Activated CD8-positive, alpha-beta memory T cell treated with anti-CD3 and anti-CD28 coated beads, Interleukin-2, amount 50 U/mL, for 1 hour (primary cell): ENCODE results near the gene C4orf17.
A peak's percentile ranks its signal among the peaks of the same experiment; 100 is the strongest.

ENCODE experiments used
- DNase-seq: peaks from one replicate; pipeline ENCODE4 v3.0.0-alpha.2; 2020; ENCODE audit errors: extremely low read depth

C4orf17 gene

GRCh38 chr4:99536848-99537247 lies 26.0 kb downstream of the C4orf17 start:
- no peak for DNase-seq

- DNase-seq = no peak
Observed at GRCh38 chr4:99537674-99538073, 26.9 kb downstream of the C4orf17 start.

DNA sequence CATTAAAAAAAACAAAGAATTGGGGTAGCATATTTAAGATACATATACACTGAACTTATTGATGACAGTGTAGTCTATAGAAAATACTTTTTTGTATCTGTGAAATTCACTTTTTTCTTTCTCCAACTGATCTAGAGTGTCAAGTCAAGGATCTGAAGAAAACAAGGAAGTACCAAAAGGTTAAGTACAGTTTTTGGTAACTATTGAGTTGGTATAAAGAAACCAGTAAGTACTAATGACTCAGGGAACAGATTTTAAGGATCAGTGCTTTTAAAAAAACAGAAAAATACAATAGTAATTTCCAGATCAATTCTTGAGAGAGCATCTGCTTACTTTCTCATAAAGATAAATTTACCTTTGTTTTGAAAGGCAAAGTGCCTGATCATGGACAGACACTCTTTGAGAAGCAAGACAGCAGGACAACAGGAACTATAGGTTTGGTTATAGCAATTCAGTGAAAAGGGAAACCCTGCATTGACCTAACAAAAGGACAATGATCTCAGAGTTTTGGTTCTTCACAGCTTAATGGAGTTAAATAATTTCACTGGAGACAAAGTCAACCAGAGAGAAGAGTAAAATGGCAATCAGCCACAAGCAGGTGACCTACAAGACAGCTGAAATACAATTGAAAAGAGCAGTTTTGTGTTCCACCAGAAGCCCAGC lies 29.6 kb downstream of the C4orf17 start:
- DNase-seq = no peak

DNA sequence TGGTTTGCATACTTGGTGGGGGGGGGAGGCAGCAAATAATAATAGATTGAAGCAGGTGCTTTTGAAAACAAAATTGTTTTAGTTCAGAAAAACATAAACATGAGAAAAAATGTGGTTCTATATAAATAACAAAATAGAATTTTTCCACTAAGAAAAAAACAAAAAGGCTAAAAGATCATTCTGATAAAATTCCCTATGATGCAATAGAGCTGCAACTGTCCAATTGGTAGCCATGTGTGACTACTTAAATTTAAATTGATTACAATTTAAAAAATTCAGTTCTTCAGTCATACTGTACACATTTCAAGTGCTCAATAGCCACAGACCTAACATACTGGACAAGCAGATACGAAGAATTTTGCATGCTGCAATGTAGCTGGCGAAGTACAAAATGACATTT lies 42.1 kb downstream of the C4orf17 start:
- no peak for DNase-seq

DNA sequence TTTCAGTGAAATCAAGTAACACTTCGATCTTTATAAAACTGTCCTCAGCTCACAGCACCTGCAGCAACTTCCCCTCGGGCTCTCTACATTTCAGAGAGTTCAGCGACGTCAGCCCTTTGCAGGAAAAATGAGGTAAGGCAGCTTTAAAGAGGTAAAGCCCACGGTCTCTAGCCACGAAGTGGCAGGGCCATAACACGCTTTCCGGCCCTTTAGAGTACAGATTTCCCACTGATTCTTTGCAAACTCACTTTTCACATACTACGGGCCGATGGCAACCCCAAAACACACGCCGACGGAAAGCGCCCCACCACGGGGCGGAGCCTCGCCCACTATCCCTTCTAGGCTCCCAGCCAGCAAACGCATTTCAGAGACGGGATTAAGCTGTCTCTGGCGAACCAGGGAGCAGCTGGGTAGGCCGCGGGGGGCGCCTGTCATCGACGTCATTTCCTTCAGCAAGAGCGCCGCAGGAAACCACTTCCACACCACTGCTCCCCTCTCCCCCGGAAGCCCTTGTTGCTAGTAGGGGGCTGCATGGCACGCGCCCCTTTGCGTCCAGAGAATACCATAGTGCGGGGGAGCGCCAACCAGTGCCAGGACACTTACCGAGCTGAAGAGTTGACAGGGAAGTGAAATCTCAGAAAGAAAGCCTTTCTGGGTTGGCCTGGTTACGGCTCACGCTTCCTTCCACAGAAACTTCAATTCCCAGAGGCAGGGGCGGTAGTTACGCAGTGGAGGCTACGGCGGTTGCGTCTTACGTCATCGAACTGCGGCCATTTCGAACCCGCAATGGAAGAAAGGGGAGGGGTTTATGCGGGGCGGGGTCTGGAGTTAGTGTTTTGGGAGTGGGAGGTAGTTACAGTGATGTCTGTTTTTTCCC lies 52.7 kb downstream of the C4orf17 start, which contains the start of gene TRMT10A:
Gene TRMT10A, minus strand, starts transcription at position 730 of the 877 bp plus-strand sequence. CDS start 4,701 bp downstream, outside the sequence.
- peak; percentile 85 for DNase-seq

GRCh38 chr4:99564921-99565320 lies 54.1 kb downstream of the C4orf17 start:
- DNase-seq = no peak

DNA sequence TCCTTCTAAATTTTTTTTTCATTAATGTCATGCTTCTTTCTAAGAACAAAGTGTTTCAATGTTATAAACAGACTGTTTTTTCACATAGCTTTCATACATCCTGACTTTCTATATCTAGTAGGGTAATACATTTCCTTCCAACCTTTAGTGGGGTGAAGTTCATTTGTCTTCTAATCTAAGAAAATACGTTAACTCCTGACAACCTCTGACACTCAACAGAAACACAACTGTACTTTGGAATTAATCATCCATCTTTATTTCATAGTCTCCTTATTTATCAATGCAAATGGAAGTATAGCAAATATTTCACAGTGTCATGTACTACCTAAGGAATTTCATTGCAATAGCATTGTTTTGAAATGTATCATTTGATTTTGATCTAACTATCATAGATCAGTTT lies 61.1 kb downstream of the C4orf17 start:
- DNase-seq = no peak

- no peak for DNase-seq
Observed at GRCh38 chr4:99572527-99573240, 61.9 kb downstream of the C4orf17 start.

GRCh38 chr4:99573735-99574368 lies 63.0 kb downstream of the C4orf17 start:
- no peak for DNase-seq

DNA sequence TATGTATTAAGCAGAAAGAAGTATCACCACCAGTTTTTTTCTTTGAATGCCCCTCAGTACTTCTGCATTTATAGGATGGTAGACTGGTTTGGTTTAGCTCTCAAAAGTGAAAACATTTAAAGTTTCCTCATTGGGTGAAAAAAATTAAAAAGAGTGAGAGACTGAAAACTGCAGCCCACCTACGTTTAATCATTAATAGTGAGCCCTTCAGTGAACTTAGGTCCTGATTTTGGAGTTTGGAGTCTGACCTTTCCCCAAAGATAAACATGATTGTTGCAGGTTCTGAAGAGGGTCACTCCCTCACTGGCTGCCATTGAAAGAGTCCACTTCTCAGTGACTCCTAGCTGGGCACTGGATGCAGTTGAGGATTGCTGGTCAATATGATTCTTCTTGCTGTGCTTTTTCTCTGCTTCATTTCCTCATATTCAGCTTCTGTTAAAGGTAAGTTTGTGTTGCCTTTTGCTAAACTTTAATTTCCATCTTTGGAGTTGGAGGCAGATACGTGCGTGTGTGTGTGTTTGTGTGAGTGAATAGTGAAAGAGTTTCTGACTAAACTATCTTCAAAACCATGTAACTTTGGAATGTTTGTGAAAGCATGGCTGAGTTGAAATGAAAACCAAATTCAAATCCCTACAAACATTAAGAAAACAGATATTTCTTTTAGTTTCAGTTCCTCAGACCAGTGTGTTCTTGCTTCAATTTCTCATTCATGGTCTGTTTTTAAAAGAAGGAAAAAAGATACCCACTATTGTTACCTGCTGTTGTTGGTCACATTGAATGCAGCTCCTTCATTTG lies 63.9 kb downstream of the C4orf17 start, which contains the start of gene MTTP:
Gene MTTP, plus strand, starts transcription at position 295 of the 795 bp plus-strand sequence. Its CDS starts 86 bp downstream, at position 381.
- DNase-seq = no peak

DNA sequence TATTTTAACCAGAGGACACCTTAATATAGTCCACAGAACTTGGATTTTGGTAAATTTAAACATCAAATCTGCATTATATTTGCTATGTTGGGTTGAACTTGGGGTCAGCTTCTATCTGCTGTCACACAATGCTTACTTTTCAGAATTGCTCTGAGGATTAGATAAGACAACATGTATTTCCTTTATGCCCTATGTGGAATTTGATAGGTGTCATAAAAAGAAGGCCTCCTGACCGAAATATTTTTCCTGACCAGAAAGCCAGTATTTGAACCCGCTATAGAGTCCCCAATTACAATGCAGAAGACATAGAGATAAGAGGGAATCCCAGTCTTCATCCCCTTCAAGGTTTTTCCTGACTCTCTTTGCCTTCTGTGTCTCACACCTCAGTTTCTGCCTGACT lies 67.9 kb downstream of the C4orf17 start:
- DNase-seq = no peak

DNA sequence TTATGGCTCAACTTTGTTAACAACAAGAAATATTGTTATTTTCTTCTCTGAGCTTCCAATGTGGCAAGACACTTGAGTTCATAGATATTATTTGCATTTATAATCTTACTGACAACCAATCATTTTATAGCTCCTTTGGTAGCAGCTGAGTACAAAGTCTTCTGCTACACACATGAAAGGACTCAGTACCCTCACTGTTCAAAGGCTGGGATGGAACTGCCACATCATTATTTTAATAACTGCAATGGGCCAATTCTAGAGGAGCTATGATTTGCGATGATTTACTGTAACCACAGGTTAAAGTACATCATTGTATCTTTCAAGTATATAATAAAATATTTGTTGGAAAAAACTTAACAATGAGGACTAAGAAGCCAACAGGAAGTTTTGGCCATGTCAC lies 74.7 kb downstream of the C4orf17 start:
- no peak for DNase-seq

DNA sequence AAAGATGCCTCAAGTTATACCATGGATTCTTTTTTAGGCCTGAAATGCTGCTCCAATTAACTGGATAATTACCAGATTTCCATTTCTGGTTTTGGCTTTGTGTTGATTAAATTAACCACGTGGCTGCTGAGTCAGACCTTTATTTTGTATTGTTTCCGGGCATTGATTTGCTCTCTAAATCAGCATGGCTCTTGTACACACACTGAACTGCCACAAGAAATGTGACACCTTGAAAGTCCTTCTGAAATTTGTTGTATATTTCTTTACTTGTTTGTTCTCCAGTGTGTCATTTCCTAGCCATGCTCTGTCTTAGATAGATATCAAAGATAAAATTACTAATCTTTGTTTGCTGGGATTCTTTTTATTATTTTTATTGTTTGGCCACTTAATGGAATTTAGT lies 75.5 kb downstream of the C4orf17 start:
- DNase-seq = no peak

DNA sequence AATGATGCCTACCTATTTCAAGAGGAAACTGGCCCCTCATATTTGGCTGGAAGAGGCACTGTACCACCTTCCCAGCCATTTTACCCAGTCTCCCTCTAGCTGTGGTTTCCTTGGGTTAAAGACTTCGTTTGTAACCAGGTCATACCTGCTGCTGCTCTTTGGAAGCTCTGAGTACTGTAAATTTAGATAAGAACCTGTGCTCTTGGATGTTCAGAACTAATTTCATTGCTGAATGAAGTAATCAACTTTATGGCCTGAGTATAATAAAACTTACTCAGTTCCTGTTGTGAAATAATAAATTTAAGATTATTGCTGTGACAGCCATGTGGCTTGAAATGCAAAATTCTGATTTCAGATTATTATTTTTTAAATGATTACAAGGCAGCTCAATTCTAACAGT lies 76.0 kb downstream of the C4orf17 start:
- no peak for DNase-seq

DNA sequence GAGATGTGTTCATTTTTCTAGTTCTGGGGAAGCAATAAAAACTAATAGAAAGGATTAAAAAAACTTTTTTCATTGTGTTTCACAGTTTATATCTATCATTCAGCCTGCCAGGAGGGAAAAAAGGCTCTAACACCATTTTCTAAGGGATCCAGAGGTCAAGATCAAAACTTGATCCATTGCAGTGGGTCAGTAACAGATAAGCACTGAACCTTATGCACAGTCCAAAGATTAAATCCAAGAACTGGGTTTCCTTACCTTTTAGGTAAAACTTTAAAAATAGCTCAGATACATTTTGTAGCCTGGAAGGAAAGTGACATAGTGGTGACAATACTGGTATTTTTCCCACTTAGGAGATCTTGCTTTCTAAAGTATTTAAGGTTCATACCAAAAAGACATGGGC lies 76.5 kb downstream of the C4orf17 start:
- no peak for DNase-seq

DNA sequence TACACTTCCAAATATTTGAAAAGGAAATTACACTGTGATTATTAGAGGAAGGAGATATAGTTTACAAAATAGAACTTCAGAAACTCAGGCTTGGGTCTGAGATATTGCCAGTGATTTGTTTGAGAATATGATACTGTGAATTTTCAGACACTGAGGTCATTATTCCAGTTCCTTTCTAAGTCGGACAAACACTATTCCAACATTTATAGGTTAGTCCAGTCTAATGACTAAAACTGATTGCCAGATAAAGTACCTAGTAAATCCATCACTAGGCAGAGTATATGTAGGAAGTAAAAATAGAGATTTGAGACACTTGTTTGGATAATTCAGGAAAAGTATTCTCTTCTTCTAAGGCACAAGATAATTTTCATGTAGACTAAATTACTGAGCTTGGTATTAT lies 77.0 kb downstream of the C4orf17 start:
- DNase-seq = no peak

DNA sequence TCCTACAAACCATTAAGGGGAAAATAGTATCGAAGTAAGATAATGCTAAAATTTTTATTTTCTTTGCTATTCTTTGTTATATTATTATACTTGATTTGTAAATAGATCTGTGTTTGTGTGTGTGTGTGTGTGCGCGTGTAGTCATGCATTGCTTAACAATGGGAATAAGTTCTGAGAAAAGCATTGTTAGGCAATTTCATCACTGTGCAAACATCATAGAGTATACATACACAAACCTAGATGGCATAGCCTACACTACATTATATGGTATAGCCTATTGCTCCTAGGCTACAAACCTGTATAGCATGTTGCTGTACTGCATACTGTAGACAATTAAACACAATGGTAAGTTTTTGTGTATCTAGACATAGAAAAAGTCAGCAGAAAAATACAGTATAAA lies 80.9 kb downstream of the C4orf17 start:
- no peak for DNase-seq
